SK-N-MC (cell line): ENCODE results near the gene ST6GALNAC3.

Experiments
- EZH2 ChIP-seq: fragments of 200-600 bp; sonication (generic); IDR thresholded peaks from one replicate; pipeline ENCODE4 v1.6.1; 2017; ENCODE audit warnings: antibody characterized with exemption
- POLR2AphosphoS5 ChIP-seq: IDR thresholded peaks from 2 replicates; pipeline ENCODE4 v1.6.1; 2012; ENCODE audit warnings: mild to moderate bottlenecking, low read depth, low read length, borderline replicate concordance

- no peak for TF ChIP-seq EZH2
- no peak for TF ChIP-seq POLR2AphosphoS5
Observed at GRCh38 chr1:76491737-76492136, 417.2 kb downstream of the ST6GALNAC3 start.
